K562 (cell line): ENCODE results near the gene DGCR2. TPM values are rescaled to one million over a fixed set of nuclear protein-coding genes. Genes with fewer than 3 reads are reported as not detected.

Experiments
- ADNP ChIP-seq: fragments of 200-800 bp; sonication (Bioruptor generic); IDR thresholded peaks from 2 replicates; pipeline ENCODE4 v1.6.1; 2016; ENCODE audit warnings: missing genetic modification characterization, missing compliant biosample characterization
- AFF4 ChIP-seq: sonication (generic); formaldehyde crosslinking; IDR thresholded peaks from 2 replicates; pipeline ENCODE4 v1.8.0; 2023; ENCODE audit warnings: mild to moderate bottlenecking, missing genetic modification reagents
- CREB3 ChIP-seq: fragments of 450-650 bp; conservative IDR thresholded peaks from 2 replicates; pipeline ENCODE4 v1.6.1; 2016; ENCODE audit warnings: missing genetic modification characterization, low read depth, mild to moderate bottlenecking, missing compliant biosample characterization, moderate library complexity
- E2F1 ChIP-seq: sonication (generic); formaldehyde crosslinking; IDR thresholded peaks from 2 replicates; pipeline ENCODE4 v1.8.1; 2023; ENCODE audit warnings: mild to moderate bottlenecking, missing genetic modification reagents, moderate library complexity
- E2F8 ChIP-seq: fragments of 450-650 bp; IDR thresholded peaks from 2 replicates; pipeline ENCODE4 v1.7.1; 2018; ENCODE audit warnings: mild to moderate bottlenecking, low read depth; ENCODE audit not compliant: partially characterized antibody
- KDM5B ChIP-seq: fragments of 200-600 bp; sonication (generic); IDR thresholded peaks from 2 replicates; pipeline ENCODE4 v1.6.1; 2012; ENCODE audit warnings: low read depth, mild to moderate bottlenecking, moderate library complexity, low read length, control low read depth, inconsistent platforms; ENCODE audit not compliant: insufficient replicate concordance
- LEF1 ChIP-seq: fragments of 450-650 bp; IDR thresholded peaks from 2 replicates; pipeline ENCODE4 v1.6.1; 2016; ENCODE audit warnings: mild to moderate bottlenecking
- NFIC ChIP-seq: fragments of 450-650 bp; IDR thresholded peaks from 2 replicates; pipeline ENCODE4 v1.6.1; 2017; ENCODE audit warnings: mild to moderate bottlenecking, inconsistent platforms
- PTBP1 ChIP-seq: fragments of 200-400 bp; formaldehyde crosslinking; IDR thresholded peaks from 2 replicates; pipeline ENCODE4 v1.6.1; 2017; ENCODE audit warnings: low read depth, low read length
- RBM14 ChIP-seq: fragments of 200-400 bp; formaldehyde crosslinking; IDR thresholded peaks from 2 replicates; pipeline ENCODE4 v1.6.1; 2018; ENCODE audit warnings: low read depth, mild to moderate bottlenecking, low read length, moderate library complexity, borderline replicate concordance; ENCODE audit not compliant: insufficient read depth
- THRAP3 ChIP-seq: fragments of 450-650 bp; IDR thresholded peaks from 2 replicates; pipeline ENCODE4 v1.6.1; 2016; ENCODE audit warnings: mild to moderate bottlenecking, inconsistent platforms, borderline replicate concordance
- ZBED1 ChIP-seq: IDR thresholded peaks from 2 replicates; pipeline ENCODE4 v1.6.1; 2014
- ZNF124 ChIP-seq: sonication (generic); formaldehyde crosslinking; IDR thresholded peaks from 2 replicates; pipeline ENCODE4 v1.8.1; 2022; ENCODE audit warnings: missing genetic modification reagents
- ZNF175 ChIP-seq: fragments of 200-800 bp; sonication (Bioruptor generic); IDR thresholded peaks from 2 replicates; pipeline ENCODE4 v1.6.1; 2016; ENCODE audit warnings: low read depth, mild to moderate bottlenecking, missing genetic modification characterization, missing compliant biosample characterization
- ZNF316 ChIP-seq: fragments of 450-650 bp; IDR thresholded peaks from 2 replicates; pipeline ENCODE4 v1.6.1; 2016
- polyA plus RNA-seq, 8 experiments: library from polyadenylated mRNA; depleted of rRNA in 4 of 8; stranded (reverse) in 5 of 8; unstranded in 3 of 8; fragments of >200 nt; fragmentation: Nextera tagmentation in 2 of 8; fragmentation: Illumina TruSeq in 1 of 8; extraction: Ambion mirVana in 2 of 8; extraction: Trizol in 1 of 8; gene quantifications; 2 replicates each; pipeline versions ENCODE4 v1.2.1 to v1.2.3, GENCODE V29; 2011 to 2014; ENCODE audit warnings: inconsistent platforms in 1 of 8, missing spikeins in 1 of 8
- total RNA-seq, 7 experiments: library from RNA; depleted of rRNA in 6 of 7; stranded (reverse); fragments of >200 nt in 6 of 7; fragmentation: Illumina TruSeq in 2 of 7; extraction: Trizol in 2 of 7; gene quantifications; 2 replicates each; pipeline versions ENCODE4 v1.2.1 to v1.2.3, GENCODE V29; 2011 to 2021; ENCODE audit warnings: low replicate concordance in 1 of 7
- TF ChIP-seq, protein P1 (sequence below): sonication (generic); formaldehyde crosslinking; IDR thresholded peaks from 2 replicates; pipeline ENCODE4 v1.9.0; 2022; ENCODE audit warnings: mild to moderate bottlenecking, missing genetic modification reagents
- TF ChIP-seq, protein P2 (sequence below): sonication (generic); formaldehyde crosslinking; IDR thresholded peaks from 2 replicates; pipeline ENCODE4 v1.8.1; 2022; ENCODE audit warnings: missing genetic modification reagents

DGCR2 gene
- total and polyA plus RNA-seq, 9 of the 15 experiments (the other 6 are each of a cell fraction or from before 2014, with no cell fraction given): 0.69 to 101 (median 56.4) TPM

DNA sequence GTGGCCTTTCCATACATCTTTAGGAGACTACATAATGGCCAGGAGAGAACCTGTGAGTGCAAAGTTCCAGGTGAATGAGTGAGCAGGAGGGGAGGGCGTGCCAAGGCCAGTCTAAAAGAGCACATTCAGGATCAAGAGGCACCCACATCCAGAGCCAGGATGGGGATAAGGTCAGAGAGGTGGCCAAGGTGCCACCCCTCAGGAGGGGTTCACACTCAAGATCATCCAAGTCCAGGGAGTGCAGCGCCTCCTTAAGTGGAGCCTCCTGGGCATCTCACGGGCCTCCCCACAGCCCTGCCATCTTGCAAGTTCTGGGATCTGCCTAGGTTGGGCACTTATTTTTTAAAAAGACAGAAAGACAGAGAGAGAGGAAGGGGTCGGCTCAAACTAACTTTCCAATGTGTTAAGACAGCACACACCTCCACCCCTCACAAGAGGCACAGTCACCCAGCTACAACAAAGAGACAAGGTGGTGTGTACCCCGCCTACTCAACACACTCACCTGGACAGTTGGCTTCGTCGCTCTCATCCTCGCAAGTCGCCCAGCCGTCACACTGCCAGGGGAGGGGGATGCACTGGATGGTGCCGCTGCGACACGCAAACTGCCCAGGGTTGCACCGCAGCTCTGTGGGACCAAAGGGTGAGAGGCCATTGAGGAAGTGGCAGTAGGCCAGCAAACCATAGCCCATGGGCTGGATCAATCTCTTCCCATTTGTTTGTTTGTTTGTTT is 33.2 kb downstream of the DGCR2 start (continued):
- TF ChIP-seq E2F8 (no peak), ADNP (tag) (no peak), ZNF124 (CRISPR knock-in tag) (0 out of 2 replicates have a peak, but pooled peaks have one; percentile 27), AFF4 (CRISPR knock-in tag) (no peak), PTBP1 (0 out of 2 replicates have a peak, but pooled peaks have one; percentile 27), RBM14 (no peak), ZNF316 (no peak), CREB3 (tag) (no peak), ZNF175 (CRISPR knock-in tag) (no peak), KDM5B (peak; percentile 14), NFIC (no peak), E2F1 (CRISPR knock-in tag) (no peak), LEF1 (no peak), THRAP3 (no peak), ZBED1 (0 out of 2 replicates have a peak, but pooled peaks have one; percentile 17)
- TF ChIP-seq, protein P1, sequence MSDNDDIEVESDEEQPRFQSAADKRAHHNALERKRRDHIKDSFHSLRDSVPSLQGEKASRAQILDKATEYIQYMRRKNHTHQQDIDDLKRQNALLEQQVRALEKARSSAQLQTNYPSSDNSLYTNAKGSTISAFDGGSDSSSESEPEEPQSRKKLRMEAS: no peak
- TF ChIP-seq, protein P2, sequence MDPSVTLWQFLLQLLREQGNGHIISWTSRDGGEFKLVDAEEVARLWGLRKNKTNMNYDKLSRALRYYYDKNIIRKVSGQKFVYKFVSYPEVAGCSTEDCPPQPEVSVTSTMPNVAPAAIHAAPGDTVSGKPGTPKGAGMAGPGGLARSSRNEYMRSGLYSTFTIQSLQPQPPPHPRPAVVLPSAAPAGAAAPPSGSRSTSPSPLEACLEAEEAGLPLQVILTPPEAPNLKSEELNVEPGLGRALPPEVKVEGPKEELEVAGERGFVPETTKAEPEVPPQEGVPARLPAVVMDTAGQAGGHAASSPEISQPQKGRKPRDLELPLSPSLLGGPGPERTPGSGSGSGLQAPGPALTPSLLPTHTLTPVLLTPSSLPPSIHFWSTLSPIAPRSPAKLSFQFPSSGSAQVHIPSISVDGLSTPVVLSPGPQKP (CRISPR knock-in tag): peak; percentile 63; the same call in 1 of the 2 replicates
